IPS-15b (cell line): Measurements from ENCODE around the gene RER1.

Experiments used
- H3K27me3 ChIP-seq: one replicate; pipeline ENCODE4 v1.6.1; 2013; ENCODE audit warnings: low read length; ENCODE audit not compliant: control insufficient read depth, insufficient read depth
- H3K36me3 ChIP-seq: one replicate; pipeline ENCODE4 v1.6.1; 2013; ENCODE audit warnings: low read length; ENCODE audit not compliant: control insufficient read depth, insufficient read depth
- H3K4me1 ChIP-seq: one replicate; pipeline ENCODE4 v1.6.1; 2013; ENCODE audit warnings: mild to moderate bottlenecking, low read length; ENCODE audit not compliant: control insufficient read depth, insufficient read depth
- H3K4me3 ChIP-seq: one replicate; pipeline ENCODE4 v1.5.1; 2013; ENCODE audit warnings: low read depth, low read length
- H3K9ac ChIP-seq: one replicate; pipeline ENCODE4 v1.6.1; 2013; ENCODE audit warnings: low read depth, mild to moderate bottlenecking, low read length
- H3K9me3 ChIP-seq: one replicate; pipeline ENCODE4 v1.6.1; 2013; ENCODE audit warnings: mild to moderate bottlenecking, low read length; ENCODE audit not compliant: control insufficient read depth, insufficient read depth

RER1 gene

DNA sequence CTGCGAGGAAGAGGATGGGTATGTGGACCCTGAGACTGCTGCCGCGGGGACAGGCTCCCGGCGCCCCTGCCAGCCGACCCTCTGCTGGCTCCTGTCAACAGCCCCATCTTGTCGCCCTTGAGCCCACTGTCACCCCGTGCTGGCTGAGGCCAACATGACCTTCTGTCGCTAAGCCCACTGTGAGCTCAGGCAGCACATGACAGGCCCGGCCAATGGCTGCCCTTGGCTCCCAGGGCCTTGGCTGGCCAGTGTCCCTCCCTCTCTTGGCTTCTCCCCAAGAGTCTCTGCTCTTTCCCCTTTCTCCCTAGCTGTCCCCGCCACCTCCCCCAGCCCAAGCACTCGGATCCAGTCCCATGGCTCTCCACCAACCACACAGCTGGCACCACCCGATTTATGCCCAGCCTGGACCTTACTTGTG, 17.2 kb downstream of the RER1 start:
- peaks cover 27% of the 10 kb centered on the region for H3K36me3 ChIP-seq

DNA sequence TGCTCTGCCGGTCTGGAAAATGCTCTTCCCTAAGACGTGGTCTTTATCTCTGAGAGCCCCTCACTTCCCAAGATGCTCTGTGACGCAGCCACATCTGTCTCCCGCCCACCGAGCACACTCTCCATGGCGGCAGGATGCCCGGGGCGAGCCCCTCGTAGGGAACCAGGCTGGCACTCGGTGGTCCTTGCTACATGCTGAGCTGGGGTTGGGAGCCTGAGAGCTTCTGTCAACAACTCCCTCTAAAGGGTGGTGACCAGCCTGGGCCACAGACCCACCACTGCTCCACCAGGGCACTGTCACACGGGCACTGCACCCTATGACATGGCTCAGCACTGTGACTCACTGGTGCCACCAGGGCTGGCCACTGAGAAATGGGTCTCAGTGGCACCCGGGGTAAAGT, 18.1 kb downstream of the RER1 start:
- Histone ChIP-seq H3K36me3 (peaks cover 19% of the 10 kb centered on the region), H3K9me3 (no peaks in the 10 kb centered on the region), H3K4me3 (no peak overlapping the region), H3K9ac (no peak overlapping the region), H3K27me3 (no peaks in the 10 kb centered on the region), H3K4me1 (peaks cover 5% of the 10 kb centered on the region)

More for the DNA sequence above, 17.2 kb downstream of the RER1 start:
- peaks cover 2% of the 10 kb centered on the region for H3K4me1 ChIP-seq
- H3K4me3 ChIP-seq, result no peak overlapping the region
- H3K27me3 ChIP-seq, result no peaks in the 10 kb centered on the region
- no peak overlapping the region for H3K9ac ChIP-seq
- no peaks in the 10 kb centered on the region for H3K9me3 ChIP-seq

DNA sequence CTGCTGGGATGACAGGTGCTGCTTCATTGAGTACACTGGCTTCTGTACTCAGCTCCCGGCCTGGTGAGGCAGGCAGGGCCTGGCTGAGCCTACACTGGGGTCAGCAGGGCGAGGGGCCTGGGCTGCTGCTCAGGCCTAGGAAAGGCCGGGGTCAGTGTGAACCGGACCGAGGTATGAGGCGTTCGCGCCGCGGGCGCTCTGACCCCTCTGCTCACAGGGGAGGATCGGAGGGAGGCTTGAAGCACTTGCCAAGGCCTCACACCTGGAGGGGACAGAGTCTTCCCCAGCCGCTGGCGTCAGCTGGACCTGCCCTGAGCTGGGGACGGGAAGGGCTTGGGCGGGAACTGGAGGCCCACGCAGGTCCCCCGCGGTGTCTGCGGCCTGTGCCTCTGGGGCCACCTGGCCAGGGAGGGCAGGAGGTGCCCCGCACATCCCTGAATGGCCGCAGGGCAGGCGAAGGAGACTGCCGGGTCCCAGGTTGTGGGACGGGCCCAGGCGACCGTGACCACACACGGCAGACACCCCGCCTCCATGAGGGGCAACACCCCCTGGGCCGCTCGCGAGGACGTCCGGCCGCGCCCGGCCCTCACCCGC, 20.3 kb downstream of the RER1 start:
- Histone ChIP-seq H3K27me3 (no peaks in the 10 kb centered on the region), H3K4me3 (peak overlapping the region; percentile 88), H3K36me3 (peaks cover 4% of the 10 kb centered on the region), H3K9ac (peak overlapping the region; percentile 76), H3K9me3 (no peaks in the 10 kb centered on the region), H3K4me1 (peaks cover 5% of the 10 kb centered on the region)

DNA sequence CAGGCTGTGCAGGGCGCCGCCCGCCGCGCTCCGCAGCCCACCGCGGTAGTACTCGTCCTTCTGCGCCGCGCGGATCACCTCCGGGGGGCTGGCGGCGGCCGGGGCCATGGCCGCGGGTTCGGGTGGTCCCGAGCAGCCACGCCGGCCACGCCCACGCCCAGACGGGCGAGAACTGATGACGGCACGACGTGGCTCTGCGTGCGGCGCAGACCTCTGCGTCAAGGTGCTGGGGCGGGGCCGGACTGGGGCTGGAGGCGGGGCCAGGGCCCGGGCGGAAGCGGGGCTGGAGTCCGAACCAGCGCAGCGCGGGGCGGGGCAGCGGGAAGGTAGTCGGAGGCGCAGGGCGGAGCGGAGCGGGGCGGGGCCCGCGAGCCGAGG, 20.7 kb downstream of the RER1 start, which contains the start of gene PEX10:
Gene PEX10 (minus strand): TSS at position 170 of the 378 bp plus-strand sequence. CDS start 62 bp downstream, at position 108.
- H3K9ac ChIP-seq, result peak within 1 kb of the TSS; percentile 76
- H3K36me3 ChIP-seq, result peaks cover 4% of the 10 kb centered on the region
- no peaks in the 10 kb centered on the region for H3K9me3 ChIP-seq

DNA sequence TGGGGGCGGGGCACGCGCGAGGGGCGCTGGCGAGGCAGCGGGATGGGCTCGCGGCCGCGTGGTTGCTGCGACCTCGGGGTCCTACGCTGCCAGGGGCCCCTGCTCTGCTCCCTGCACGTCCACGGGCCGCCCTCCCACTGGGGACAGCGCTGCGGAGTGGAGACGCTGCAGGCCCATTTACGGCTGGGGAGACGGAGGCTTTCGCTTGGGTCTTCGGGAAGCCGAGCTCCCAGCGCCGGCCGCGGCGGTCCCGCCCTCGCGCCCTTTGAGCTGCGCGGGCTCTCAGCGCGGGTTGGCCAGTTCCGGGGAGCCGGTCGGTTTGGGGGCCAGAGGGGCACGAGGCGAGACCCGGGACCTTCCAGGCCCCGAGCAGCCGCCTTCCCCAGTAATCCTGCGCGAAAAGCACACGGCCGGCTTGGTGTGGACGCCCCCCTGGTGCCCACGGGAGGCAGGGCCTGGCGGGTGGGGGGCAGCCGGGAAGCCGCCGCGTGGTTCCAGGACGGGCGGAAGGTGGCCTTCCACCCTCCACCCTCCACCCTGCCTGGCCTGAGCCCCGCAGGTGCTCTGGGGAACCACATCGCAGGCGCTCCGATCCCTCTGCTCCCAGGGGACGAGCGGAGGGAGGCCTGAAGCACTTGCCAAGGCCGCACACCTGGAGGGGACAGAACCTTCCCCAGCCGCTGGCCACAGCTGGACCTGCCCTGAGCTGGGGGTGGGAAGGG, 21.3 kb downstream of the RER1 start:
- H3K9me3 ChIP-seq, result no peaks in the 10 kb centered on the region
- H3K27me3 ChIP-seq, result no peaks in the 10 kb centered on the region
- H3K9ac ChIP-seq, result peak overlapping the region; percentile 65

More for the DNA sequence above, 20.7 kb downstream of the RER1 start, which contains the start of gene PEX10:
- H3K27me3 ChIP-seq, result no peaks in the 10 kb centered on the region
- peaks cover 5% of the 10 kb centered on the region for H3K4me1 ChIP-seq
- peak within 1 kb of the TSS; percentile 88 for H3K4me3 ChIP-seq

DNA sequence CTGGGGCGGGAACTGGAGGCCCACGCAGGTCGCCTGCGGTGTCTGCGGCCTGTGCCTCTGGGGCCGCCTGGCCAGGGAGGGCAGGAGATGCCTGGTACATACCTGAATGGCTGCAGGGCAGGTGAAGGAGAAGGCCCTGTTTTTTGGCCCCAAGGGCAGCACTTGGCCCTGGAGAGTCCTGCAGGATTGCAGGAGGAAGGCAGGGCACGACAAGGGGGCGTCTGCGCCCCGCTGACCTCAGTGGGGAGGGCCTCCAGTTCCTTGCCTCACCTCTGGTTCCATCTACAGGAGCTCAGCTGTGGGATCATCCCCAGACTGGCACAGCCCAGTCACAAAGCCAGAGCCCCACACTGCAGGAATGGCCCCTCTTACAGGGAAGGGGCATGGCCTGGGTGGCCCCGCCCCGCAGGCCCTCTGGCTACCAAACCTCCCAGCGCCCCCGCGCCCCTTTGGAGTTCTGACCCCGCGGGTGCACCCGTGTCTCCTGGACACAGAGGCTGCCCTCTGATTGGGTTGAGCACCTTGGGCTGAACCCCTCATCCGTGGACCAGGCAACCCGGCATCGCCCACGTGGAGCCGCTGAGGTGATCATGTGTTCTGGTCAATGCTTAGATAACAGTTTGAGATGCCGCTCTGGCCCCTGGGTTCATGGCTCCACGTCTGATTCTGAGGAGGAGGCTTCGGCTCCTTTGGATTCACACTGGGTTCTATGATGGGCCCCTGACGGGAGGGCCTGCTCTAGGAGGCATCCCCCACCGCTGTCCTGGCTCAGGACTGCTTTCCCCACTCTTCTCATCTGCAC, 22.1 kb downstream of the RER1 start:
- peaks cover 5% of the 10 kb centered on the region for H3K4me1 ChIP-seq
- no peaks in the 10 kb centered on the region for H3K9me3 ChIP-seq
- peak overlapping the region; percentile 74 for H3K4me3 ChIP-seq
- H3K9ac ChIP-seq, result peak overlapping the region; percentile 65
- H3K27me3 ChIP-seq, result no peaks in the 10 kb centered on the region
- peaks cover 4% of the 10 kb centered on the region for H3K36me3 ChIP-seq

More for the DNA sequence above, 21.3 kb downstream of the RER1 start:
- Histone ChIP-seq H3K4me1 (peaks cover 5% of the 10 kb centered on the region), H3K36me3 (peaks cover 4% of the 10 kb centered on the region), H3K4me3 (peak overlapping the region; percentile 74)

DNA sequence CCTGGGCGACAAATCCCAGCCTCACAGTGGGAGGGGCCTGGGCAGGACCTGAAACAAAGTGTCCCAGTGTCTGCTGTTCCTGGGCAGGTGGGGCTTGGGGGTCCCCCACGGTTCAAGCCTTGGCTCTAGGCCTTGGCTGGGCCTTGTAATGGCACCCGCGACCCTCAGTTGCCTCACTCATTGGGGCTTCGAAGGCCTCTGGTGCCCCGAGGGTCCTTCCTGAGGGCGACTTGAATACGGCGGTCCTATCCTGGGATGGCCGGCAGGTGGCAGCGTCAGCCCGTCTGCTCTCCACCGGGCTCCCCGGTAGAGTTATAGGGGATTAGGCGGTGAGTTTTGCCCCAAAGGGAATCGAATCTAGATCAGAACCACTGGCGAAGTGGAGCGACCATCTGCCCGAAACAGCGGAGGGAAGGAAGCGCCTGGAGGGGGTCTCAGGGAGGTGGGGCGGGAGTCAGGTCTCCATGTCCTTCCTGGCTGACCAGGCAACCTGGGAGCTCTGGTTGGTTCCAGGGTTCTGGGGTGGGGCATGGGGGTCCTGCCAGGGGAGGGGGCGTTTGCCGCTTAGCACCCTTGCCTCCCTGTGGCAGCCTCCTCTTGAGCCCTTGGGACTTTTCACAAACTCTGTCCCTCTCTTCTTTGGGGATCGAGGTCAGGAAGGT, 22.8 kb downstream of the RER1 start:
- Histone ChIP-seq H3K4me1 (peaks cover 5% of the 10 kb centered on the region), H3K9me3 (no peaks in the 10 kb centered on the region), H3K9ac (no peak overlapping the region), H3K4me3 (peak overlapping the region; percentile 74), H3K27me3 (no peaks in the 10 kb centered on the region), H3K36me3 (no peaks in the 10 kb centered on the region)

DNA sequence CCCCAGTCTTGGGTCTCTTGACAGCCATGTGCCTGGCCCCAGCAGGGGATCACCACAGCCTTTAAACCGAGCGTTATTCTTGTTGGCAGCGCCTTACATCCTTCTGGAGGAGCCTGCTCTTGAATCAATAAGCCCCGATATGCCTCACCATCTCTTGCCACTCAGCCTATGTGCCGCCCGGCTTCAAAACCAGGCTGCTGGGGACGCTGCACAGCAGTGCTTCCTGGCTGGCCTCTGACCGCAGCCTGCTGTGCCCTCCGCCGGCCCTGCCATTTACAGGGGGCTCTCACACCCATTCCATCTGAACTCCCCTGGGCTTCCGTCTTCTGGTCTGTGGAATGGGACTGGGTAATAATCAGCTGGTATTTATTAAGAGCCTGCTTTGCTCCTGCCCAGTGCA, 23.7 kb downstream of the RER1 start:
- H3K9ac ChIP-seq, result no peak overlapping the region
- H3K4me3 ChIP-seq, result no peak overlapping the region
- peaks cover 5% of the 10 kb centered on the region for H3K4me1 ChIP-seq
- H3K9me3 ChIP-seq, result no peaks in the 10 kb centered on the region
- H3K36me3 ChIP-seq, result no peaks in the 10 kb centered on the region
- no peaks in the 10 kb centered on the region for H3K27me3 ChIP-seq

GRCh38 chr1:2415801-2416208, 24.2 kb downstream of the RER1 start:
- no peak overlapping the region for H3K9ac ChIP-seq

GRCh38 chr1:2416403-2416802, 24.8 kb downstream of the RER1 start:
- Histone ChIP-seq H3K9ac (no peak overlapping the region), H3K27me3 (no peaks in the 10 kb centered on the region)

More at GRCh38 chr1:2415801-2416208, 24.2 kb downstream of the RER1 start:
- peaks cover 5% of the 10 kb centered on the region for H3K4me1 ChIP-seq
- H3K36me3 ChIP-seq, result no peaks in the 10 kb centered on the region
- H3K4me3 ChIP-seq, result no peak overlapping the region
- no peaks in the 10 kb centered on the region for H3K27me3 ChIP-seq
- no peaks in the 10 kb centered on the region for H3K9me3 ChIP-seq

DNA sequence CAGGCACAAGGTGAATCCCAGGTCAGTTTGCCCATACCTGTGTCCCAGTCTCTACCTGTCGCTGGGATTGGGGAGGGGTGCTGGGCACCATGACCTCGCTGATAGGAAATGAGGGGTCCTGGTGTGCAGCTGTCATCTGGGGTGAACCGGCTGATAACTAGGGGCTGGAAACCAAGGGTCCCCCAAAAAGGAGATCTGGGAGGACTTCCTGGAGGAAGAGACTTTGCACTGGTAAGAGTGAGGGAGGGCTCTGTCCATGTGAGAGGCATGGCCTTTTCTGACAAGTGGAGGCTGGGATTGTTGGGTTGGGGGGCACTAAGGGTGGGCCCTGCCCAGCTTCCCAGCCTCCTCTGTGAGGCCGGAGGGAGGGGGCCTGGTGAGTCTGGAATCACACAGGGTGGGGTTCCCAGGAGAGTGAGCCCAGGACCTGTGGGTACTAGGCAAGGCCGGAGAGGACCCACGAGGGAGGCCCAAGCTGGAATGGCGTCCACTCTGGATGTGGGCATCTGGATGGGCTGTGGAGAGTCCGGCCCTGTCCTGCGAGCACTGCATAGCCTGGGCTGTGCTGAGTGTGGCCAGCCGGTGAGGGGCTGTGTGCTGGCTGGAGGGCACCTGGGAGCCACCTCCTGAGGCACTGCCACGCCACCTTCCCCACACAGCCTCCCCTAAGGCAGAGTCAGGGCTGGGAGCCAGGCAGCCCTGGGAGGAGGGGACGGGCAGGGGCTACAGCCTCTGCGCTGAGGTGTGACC, 25.6 kb downstream of the RER1 start:
- Histone ChIP-seq H3K36me3 (no peaks in the 10 kb centered on the region), H3K9me3 (no peaks in the 10 kb centered on the region), H3K4me1 (peaks cover 5% of the 10 kb centered on the region), H3K4me3 (no peak overlapping the region), H3K9ac (no peak overlapping the region), H3K27me3 (no peaks in the 10 kb centered on the region)

More at GRCh38 chr1:2416403-2416802, 24.8 kb downstream of the RER1 start:
- Histone ChIP-seq H3K4me3 (no peak overlapping the region), H3K36me3 (no peaks in the 10 kb centered on the region), H3K4me1 (peaks cover 5% of the 10 kb centered on the region), H3K9me3 (no peaks in the 10 kb centered on the region)
